NCI-H446 (cell line): ENCODE measurements around the gene TFAM.

Source experiments
- DNase-seq, 2 experiments: peaks; one replicate each; lab custom pipeline; 2025; lab: John Stamatoyannopoulos, UW

The TFAM gene

GRCh38 chr10:58433066-58433465 is 47.9 kb downstream of the TFAM start:
- DNase-seq: no peak

GRCh38 chr10:58433571-58433970 is 48.4 kb downstream of the TFAM start:
- no peak for DNase-seq

GRCh38 chr10:58435297-58435985 is 50.2 kb downstream of the TFAM start:
- peak in 1 of 2 experiments; percentile 17 for DNase-seq

- no peak for DNase-seq
Observed at GRCh38 chr10:58436071-58436470, 50.9 kb downstream of the TFAM start.

- DNase-seq: no peak
Observed at GRCh38 chr10:58438340-58438871, 53.2 kb downstream of the TFAM start.

- DNase-seq: no peak
Observed at GRCh38 chr10:58438986-58439385, 53.8 kb downstream of the TFAM start.

GRCh38 chr10:58439632-58440364 is 54.6 kb downstream of the TFAM start:
- no peak for DNase-seq

GRCh38 chr10:58440484-58440883 is 55.3 kb downstream of the TFAM start:
- DNase-seq: no peak

- DNase-seq: no peak
Observed at GRCh38 chr10:58444321-58444720, 59.1 kb downstream of the TFAM start.

- DNase-seq: no peak
Observed at GRCh38 chr10:58444876-58445275, 59.7 kb downstream of the TFAM start.

GRCh38 chr10:58448121-58448935 is 63.1 kb downstream of the TFAM start:
- no peak for DNase-seq
